Activated CD4-positive, CD25-positive, alpha-beta regulatory T cell treated with anti-CD3 and anti-CD28 coated beads, Interleukin-2, amount 50 U/mL, for 72 hours (primary cell): ENCODE data around the gene ANXA8L1.
"Not testable (repeated sequence)": the region's sequence is repeated elsewhere in the genome, so short reads cannot be mapped to it uniquely, and the experiment has no call there.

Experiments used
- DNase-seq: peaks from one replicate; pipeline ENCODE4 v3.0.0; 2021

ANXA8L1 gene

DNA sequence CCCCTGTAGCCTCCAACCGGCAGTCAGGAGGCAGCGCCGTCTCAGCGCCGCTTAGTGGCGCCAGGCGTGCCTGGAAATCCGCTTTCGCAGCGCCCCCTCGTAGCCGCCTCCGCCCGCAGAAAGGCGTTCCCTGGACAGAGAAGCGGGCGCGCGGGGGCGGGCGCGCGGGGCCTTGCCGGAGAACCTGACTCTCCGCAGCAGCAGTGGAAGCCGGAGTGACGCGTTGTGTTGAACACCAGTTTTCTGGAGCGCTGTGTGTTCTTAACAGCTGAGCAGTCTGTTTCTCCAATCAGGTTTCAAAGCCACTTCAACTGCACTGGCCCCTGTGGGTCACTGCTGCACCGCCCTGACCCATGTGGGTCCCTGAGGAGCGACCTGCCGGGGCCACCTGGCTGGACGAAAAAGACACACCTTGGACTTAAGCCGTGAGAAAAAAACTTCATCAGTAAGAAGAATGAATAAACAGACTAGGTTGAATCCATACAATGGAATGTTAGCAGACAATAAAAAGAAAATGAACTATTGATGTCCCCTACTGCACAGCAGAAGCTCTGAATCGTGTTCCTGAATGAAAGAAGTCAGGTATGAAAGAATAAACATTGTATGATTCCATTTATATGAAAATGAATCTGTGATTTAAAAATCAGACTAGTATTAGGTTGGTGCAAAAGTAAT lies 22.8 kb downstream of the ANXA8L1 start:
- DNase-seq: not testable (repeated sequence)

DNA sequence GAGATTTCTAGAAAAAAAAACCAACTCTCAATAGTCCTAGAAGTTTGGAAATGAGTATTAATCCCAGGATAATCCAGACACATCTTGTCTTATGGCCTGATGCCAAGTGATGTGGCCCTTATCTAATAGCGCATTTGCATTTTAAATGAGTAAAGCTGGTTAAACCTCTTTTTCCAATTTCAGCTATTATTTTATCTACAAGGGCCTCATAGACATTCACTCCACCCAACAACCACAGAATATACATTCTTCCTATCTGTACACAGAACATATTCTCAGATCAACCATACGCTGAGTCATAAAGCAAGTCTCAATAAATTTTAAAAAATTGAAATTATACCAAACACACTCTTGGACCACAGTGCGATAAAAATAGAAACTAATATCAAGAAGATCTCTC lies 34.0 kb downstream of the ANXA8L1 start:
- not testable (repeated sequence) for DNase-seq

DNA sequence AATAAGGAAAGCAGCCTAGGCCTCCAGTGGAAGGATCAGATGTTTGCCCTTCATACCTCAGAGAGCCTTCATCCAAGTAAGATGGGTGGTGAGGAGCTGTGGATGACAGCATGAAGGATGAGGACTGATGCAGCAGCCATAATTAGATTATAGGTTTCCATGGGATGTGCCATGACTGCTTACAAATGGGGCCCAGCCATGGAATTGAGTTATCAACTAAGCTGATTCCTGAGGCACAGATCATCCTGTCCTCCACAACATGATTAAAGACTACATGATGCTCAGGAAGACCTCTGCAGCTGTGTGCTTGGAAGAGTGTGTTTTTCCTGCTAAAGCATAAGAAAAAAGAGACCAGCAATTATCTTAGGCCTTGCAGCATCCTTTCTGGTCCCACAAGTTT lies 35.5 kb downstream of the ANXA8L1 start:
- DNase-seq: not testable (repeated sequence)

GRCh38 chr10:46412665-46413064 lies 37.1 kb downstream of the ANXA8L1 start:
- not testable (repeated sequence) for DNase-seq

DNA sequence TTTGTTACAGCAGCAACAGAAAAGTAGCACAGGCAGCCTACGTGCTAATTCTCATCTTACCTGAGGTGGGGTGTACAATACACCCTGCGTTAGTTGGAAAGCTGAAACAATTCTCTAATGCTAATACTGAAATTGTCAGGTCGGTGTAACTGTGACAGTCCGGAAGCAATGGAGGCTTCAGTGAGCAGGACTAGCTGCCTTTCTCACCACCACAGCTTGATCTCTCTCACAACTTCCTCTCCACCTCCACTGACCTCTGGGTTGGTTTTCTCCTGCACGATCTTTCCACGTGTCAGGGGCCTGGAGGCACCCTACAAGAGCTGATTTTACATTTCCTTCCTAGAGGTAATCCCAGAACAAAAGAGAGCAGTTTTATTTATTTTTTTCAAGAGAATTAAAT lies 39.7 kb downstream of the ANXA8L1 start:
- not testable (repeated sequence) for DNase-seq

DNA sequence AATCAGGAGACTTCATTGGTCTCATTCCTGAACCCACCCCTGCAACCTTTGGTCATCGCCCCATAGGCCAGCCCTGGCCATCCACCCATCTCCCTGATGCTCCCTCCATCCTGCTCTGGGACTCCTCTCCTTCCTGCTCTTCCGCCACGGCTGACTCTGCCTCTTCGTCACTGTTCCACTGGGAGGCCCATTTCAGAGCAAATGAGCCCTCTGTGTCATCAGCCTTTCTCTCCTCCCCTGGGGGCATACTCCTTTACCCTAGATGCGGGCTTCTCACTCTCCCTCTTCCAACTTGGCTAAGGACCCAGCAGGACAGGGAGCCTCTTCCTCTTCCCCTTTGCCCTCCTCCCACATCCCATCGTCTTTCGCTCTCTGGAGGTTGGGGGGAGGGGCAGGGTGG lies 42.7 kb downstream of the ANXA8L1 start:
- not testable (repeated sequence) for DNase-seq

GRCh38 chr10:46419570-46420379 lies 44.2 kb downstream of the ANXA8L1 start:
- DNase-seq: not testable (repeated sequence)

DNA sequence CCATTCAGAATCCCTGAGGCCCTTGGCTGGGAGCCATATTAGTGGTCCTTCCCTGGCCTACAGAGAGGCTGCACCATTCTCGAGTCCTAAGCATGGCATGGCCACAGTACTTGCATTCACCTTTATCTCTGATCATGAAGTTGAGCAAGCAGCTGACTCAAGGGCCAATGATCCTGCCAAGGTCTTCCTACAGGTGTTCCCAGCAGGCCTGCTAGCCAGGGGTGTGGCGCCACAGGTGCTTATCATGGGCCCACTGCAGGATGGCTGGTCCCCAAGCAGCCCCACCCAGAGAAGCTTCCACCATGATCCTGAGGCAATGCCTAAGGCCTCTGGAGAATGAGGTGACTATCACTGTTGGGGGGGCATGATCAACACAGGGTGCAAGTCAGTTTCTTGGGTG lies 48.0 kb downstream of the ANXA8L1 start:
- not testable (repeated sequence) for DNase-seq

DNA sequence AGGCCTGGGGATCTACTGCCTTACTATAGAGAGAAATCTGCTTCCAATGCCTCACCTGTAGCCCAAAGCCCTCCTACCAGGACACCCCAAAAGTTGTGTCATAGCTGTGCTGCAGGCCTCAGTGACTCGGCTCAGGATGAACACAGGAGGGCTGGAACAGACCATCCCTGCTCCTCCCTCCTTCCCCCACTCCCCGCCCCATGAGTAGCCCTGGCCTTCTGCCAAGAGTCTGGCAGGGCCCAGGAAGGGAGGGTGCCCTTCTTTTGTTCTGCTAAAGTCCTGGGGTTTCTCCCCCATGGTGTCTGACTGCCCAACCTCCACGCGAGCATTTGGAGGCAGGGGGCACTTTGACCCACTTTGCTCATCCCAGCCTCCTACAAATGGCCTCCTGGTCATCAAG lies 65.4 kb downstream of the ANXA8L1 start:
- DNase-seq: not testable (repeated sequence)
